ENCODE data around the gene CRK. TPM values are rescaled to one million over a fixed set of nuclear protein-coding genes. Genes with fewer than 3 reads are reported as not detected.
A peak's percentile ranks its signal among the peaks of the same experiment; 100 is the strongest.
"Not testable (repeated sequence)": the region's sequence is repeated elsewhere in the genome, so short reads cannot be mapped to it uniquely, and the experiment has no call there.

Gene CRK
- total RNA-seq, 1 experiment from 2014 or later = 72.3 TPM

GRCh38 chr17:1398931-1399678 lies 56.9 kb downstream of the CRK start:
- Histone ChIP-seq H3K4me3 (ENCODE audit: low read depth, low read length) (peak overlapping the region; percentile 96), H3K9me3 (no peaks in the 10 kb centered on the region), H3K36me3 (ENCODE audit: control insufficient read depth, insufficient read depth, low read length) (peaks cover 3% of the 10 kb centered on the region; the same call in 1 of the 2 replicates), H3K27me3 (replicated peaks; ENCODE audit: control insufficient read depth, insufficient read depth, low read length) (no peaks in the 10 kb centered on the region), H3K4me1 (peaks cover 21% of the 10 kb centered on the region)
- Mint-ChIP-seq H3K27ac (ENCODE audit: unreplicated experiment) (peak overlapping the region; percentile 100), H3K36me3 (ENCODE audit: insufficient read depth, unreplicated experiment) (peaks cover 63% of the 10 kb centered on the region), H3K9me3 (ENCODE audit: unreplicated experiment) (no peaks in the 10 kb centered on the region), H3K4me3 (ENCODE audit: unreplicated experiment) (peak overlapping the region; percentile 99), H3K4me1 (ENCODE audit: low read depth, unreplicated experiment) (peaks cover 13% of the 10 kb centered on the region), H3K27me3 (ENCODE audit: insufficient read depth, unreplicated experiment) (no peaks in the 10 kb centered on the region)
- no TSS peak for BruUV-seq (replicated peaks)
- no peak for DNase-seq
- intact Hi-C loops (cut with micrococcal nuclease; ENCODE audit: unreplicated experiment) = no loop called here
- CTCF ChIA-PET = interaction anchor here (0.7 to 1.4 kb wide), 2 partner anchors 34 to 134 kb away, joined by 5 to 7 read pairs; no protein-coding TSS in a partner anchor
- TF ChIP-seq CTCF (IDR thresholded peaks at IDR 0.05; ENCODE audit: insufficient read depth in 1 of 2, low read depth in 1 of 2, low read length in 1 of 2, severe bottlenecking in 1 of 2, unreplicated experiment in 1 of 2) = no peak
- POLR2A ChIA-PET = no interaction called here

- TF ChIP-seq CTCF (IDR thresholded peaks at IDR 0.05; ENCODE audit: insufficient read depth in 1 of 2, low read depth in 1 of 2, low read length in 1 of 2, severe bottlenecking in 1 of 2, unreplicated experiment in 1 of 2) = no peak
- H3K27ac Mint-ChIP-seq (ENCODE audit: unreplicated experiment) = peak overlapping the region; percentile 72
- no peaks in the 10 kb centered on the region for H3K27me3 Mint-ChIP-seq (ENCODE audit: insufficient read depth, unreplicated experiment)
- POLR2A ChIA-PET = no interaction called here
- DNase-seq = no peak
- peaks cover 18% of the 10 kb centered on the region for H3K4me1 Mint-ChIP-seq (ENCODE audit: low read depth, unreplicated experiment)
- intact Hi-C loops (cut with micrococcal nuclease; ENCODE audit: unreplicated experiment) = no loop called here
- CTCF ChIA-PET = no interaction called here
- no peaks in the 10 kb centered on the region for H3K27me3 ChIP-seq (replicated peaks; ENCODE audit: control insufficient read depth, insufficient read depth, low read length)
- no peaks in the 10 kb centered on the region for H3K9me3 ChIP-seq
- BruUV-seq (replicated peaks) = no TSS peak
- no peak overlapping the region; the same call in 1 of the 2 replicates for H3K4me3 ChIP-seq (ENCODE audit: low read depth, low read length)
- peak overlapping the region; percentile 99 for H3K4me3 Mint-ChIP-seq (ENCODE audit: unreplicated experiment)
- peaks cover 74% of the 10 kb centered on the region for H3K36me3 Mint-ChIP-seq (ENCODE audit: insufficient read depth, unreplicated experiment)
- H3K9me3 Mint-ChIP-seq (ENCODE audit: unreplicated experiment) = no peaks in the 10 kb centered on the region
- peaks cover 21% of the 10 kb centered on the region for H3K4me1 ChIP-seq
- H3K36me3 ChIP-seq (ENCODE audit: control insufficient read depth, insufficient read depth, low read length) = peaks cover 3% of the 10 kb centered on the region; the same call in 1 of the 2 replicates
Measured at GRCh38 chr17:1398028-1398427, 58.0 kb downstream of the CRK start.

GRCh38 chr17:1395876-1396665 lies 60.0 kb downstream of the CRK start:
- H3K27me3 ChIP-seq (replicated peaks; ENCODE audit: control insufficient read depth, insufficient read depth, low read length); H3K4me3 Mint-ChIP-seq (ENCODE audit: unreplicated experiment); POLR2A ChIA-PET; H3K27me3 Mint-ChIP-seq (ENCODE audit: insufficient read depth, unreplicated experiment); CTCF ChIA-PET; BruUV-seq (replicated peaks); H3K9me3 ChIP-seq; H3K9me3 Mint-ChIP-seq (ENCODE audit: unreplicated experiment); H3K36me3 ChIP-seq (ENCODE audit: control insufficient read depth, insufficient read depth, low read length); intact Hi-C loops (cut with micrococcal nuclease; ENCODE audit: unreplicated experiment); DNase-seq; H3K4me3 ChIP-seq (ENCODE audit: low read depth, low read length): not testable (repeated sequence)
- peaks cover 38% of the 10 kb centered on the region for H3K4me1 ChIP-seq
- Mint-ChIP-seq H3K4me1 (ENCODE audit: low read depth, unreplicated experiment) (peaks cover 18% of the 10 kb centered on the region), H3K27ac (ENCODE audit: unreplicated experiment) (peak overlapping the region; percentile 72), H3K36me3 (ENCODE audit: insufficient read depth, unreplicated experiment) (peaks cover 88% of the 10 kb centered on the region)

Data from Caco-2 (cell line).